Esophagus squamous epithelium (tissue), 4 donors: ENCODE results near the gene FREY1.

ENCODE experiments used
- POLR2A ChIP-seq, 4 donors: fragments of 450-650 bp; IDR thresholded peaks; one replicate each; pipeline ENCODE4 v1.6.1; 2017; ENCODE audit warnings: antibody characterized with exemption in 4 of 4, mild to moderate bottlenecking in 4 of 4, moderate library complexity in 3 of 4
- TF ChIP-seq, protein P1 (sequence below), 6 experiments: fragments of 450-650 bp in 4 of 6; fragments of 200-600 bp in 2 of 6; sonication (generic) in 2 of 6; IDR thresholded peaks; one replicate each; pipeline ENCODE4 v1.5.1; 2016 to 2019; ENCODE audit warnings: antibody characterized with exemption in 6 of 6, mild to moderate bottlenecking in 4 of 6, moderate library complexity in 4 of 6

DNA sequence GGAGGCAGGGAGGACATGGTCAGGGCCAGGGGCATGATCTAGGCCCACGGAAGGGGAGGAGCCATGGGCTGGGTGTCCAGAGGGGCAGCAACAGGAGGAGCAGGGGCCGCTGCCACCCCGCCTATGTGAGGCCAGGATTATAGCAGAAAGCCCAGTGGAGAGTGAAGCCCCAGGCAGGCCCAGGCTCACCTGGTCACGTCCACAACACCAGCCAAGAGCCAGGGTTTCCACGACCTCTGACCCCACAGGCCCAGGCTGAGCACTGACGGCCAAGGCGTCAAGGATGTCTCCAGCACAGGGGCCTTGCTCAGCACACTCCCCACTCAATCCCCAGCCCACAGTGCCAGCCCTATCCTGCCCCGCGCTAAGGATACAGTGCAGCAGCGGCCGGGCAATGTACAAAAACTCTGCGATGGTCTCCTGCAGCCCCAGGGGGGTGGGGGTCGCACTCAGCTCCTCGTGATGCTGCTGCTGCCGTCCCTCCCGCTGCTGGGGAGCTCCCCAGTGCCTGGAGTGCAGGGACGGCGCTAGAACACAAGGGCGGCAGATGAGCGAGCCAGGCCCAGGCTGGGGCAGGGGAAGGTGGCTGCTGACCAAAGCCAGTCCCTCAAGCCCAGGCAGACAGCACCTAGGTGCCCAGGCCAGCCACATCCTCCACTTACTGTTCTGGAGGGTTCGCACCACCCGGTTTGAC is 7.0 kb upstream of the FREY1 start:
- TF ChIP-seq POLR2A (IDR thresholded peaks at IDR 0.05), result no peak
- TF ChIP-seq, protein P1, sequence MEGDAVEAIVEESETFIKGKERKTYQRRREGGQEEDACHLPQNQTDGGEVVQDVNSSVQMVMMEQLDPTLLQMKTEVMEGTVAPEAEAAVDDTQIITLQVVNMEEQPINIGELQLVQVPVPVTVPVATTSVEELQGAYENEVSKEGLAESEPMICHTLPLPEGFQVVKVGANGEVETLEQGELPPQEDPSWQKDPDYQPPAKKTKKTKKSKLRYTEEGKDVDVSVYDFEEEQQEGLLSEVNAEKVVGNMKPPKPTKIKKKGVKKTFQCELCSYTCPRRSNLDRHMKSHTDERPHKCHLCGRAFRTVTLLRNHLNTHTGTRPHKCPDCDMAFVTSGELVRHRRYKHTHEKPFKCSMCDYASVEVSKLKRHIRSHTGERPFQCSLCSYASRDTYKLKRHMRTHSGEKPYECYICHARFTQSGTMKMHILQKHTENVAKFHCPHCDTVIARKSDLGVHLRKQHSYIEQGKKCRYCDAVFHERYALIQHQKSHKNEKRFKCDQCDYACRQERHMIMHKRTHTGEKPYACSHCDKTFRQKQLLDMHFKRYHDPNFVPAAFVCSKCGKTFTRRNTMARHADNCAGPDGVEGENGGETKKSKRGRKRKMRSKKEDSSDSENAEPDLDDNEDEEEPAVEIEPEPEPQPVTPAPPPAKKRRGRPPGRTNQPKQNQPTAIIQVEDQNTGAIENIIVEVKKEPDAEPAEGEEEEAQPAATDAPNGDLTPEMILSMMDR (IDR thresholded peaks at IDR 0.05), result no peak
